Lung (tissue), 12 donors: ENCODE results near the gene ANXA11. TPM values are rescaled to one million over a fixed set of nuclear protein-coding genes. Genes with fewer than 3 reads are reported as not detected.
"Not testable (repeated sequence)": the region's sequence is repeated elsewhere in the genome, so short reads cannot be mapped to it uniquely, and the experiment has no call there.

Experiments used
- ATAC-seq: fragments of 200-7000 bp; cut with Tn5 transposase; one replicate; pipeline ENCODE4 v1.9.1; 2020; ENCODE audit warnings: moderate number of reproducible peaks; ENCODE audit not compliant: insufficient read depth, low FRiP score
- DNase-seq, 3 donors: peaks; one replicate each; pipeline ENCODE4 v3.0.0-alpha.2; 2013 to 2017
- H3K27ac ChIP-seq, 2 donors: one replicate each; pipeline ENCODE4 v1.5.1; 2013; ENCODE audit warnings: mild to moderate bottlenecking in 2 of 2, moderate library complexity in 2 of 2, control low read depth in 1 of 2, inconsistent platforms in 1 of 2, low read depth in 1 of 2, low read length in 1 of 2
- H3K27me3 ChIP-seq, 3 donors: one replicate each; pipeline ENCODE4 v1.5.1; 2013; ENCODE audit warnings: low read length in 2 of 3; ENCODE audit not compliant: control insufficient read depth in 3 of 3, insufficient read depth in 3 of 3
- H3K36me3 ChIP-seq, 4 donors: one replicate each; pipeline ENCODE4 v1.5.1; 2013; ENCODE audit warnings: low read length in 4 of 4, mild to moderate bottlenecking in 1 of 4, moderate library complexity in 1 of 4; ENCODE audit not compliant: control insufficient read depth in 4 of 4, insufficient read depth in 4 of 4
- H3K4me1 ChIP-seq, 5 donors: one replicate each; pipeline ENCODE4 v1.5.1; 2013; ENCODE audit warnings: low read length in 5 of 5, mild to moderate bottlenecking in 2 of 5, moderate library complexity in 1 of 5; ENCODE audit not compliant: control insufficient read depth in 5 of 5, insufficient read depth in 5 of 5
- H3K4me3 ChIP-seq: one replicate; pipeline ENCODE4 v1.5.1; 2013; ENCODE audit warnings: mild to moderate bottlenecking, control low read depth, moderate library complexity
- H3K9ac ChIP-seq, 2 donors: one replicate each; pipeline ENCODE4 v1.5.1; 2013; ENCODE audit warnings: low read length in 2 of 2, control low read depth in 1 of 2; ENCODE audit not compliant: insufficient read depth in 1 of 2
- H3K9me3 ChIP-seq, 4 donors: one replicate each; pipeline ENCODE4 v1.5.1; 2013; ENCODE audit warnings: low read length in 3 of 4, mild to moderate bottlenecking in 1 of 4, moderate library complexity in 1 of 4; ENCODE audit not compliant: control insufficient read depth in 4 of 4, insufficient read depth in 3 of 4
- WGBS, 2 donors: extraction: QIAGEN DNeasy Blood & Tissue Kit; methylation state at CpG; one replicate each; pipeline ENCODE4 v1.1.7; 2013; 5-methylcytosine and 5-hydroxymethylcytosine counted together
- polyA plus RNA-seq, 2 donors: library from polyadenylated mRNA; stranded (reverse); fragments of 200-250 nt; gene quantifications; one replicate each; pipeline ENCODE4 v1.2.1, GENCODE V29; 2013
- total RNA-seq, 2 donors: library from RNA; depleted of rRNA in 1 of 2; stranded (reverse); fragments of >200 nt in 1 of 2; gene quantifications; one replicate each; pipeline ENCODE4 v1.2.1, GENCODE V29; 2014 to 2021
- TF ChIP-seq, protein P1 (sequence below): IDR thresholded peaks from 2 replicates; pipeline ENCODE4 v1.5.1; 2012; ENCODE audit warnings: mild to moderate bottlenecking; ENCODE audit errors: control extremely low read depth, extremely low read depth
- donor health status: control.
- donor health status: control.
- donor health status: Bipolar disorder and iron deficiency.
- donor health status: healthy.
- donor health status: DM: yes; HTN: yes; CAD: no.

The ANXA11 gene
- total and polyA plus RNA-seq, 4 donors: 97.7 to 404 (median 209) TPM

DNA sequence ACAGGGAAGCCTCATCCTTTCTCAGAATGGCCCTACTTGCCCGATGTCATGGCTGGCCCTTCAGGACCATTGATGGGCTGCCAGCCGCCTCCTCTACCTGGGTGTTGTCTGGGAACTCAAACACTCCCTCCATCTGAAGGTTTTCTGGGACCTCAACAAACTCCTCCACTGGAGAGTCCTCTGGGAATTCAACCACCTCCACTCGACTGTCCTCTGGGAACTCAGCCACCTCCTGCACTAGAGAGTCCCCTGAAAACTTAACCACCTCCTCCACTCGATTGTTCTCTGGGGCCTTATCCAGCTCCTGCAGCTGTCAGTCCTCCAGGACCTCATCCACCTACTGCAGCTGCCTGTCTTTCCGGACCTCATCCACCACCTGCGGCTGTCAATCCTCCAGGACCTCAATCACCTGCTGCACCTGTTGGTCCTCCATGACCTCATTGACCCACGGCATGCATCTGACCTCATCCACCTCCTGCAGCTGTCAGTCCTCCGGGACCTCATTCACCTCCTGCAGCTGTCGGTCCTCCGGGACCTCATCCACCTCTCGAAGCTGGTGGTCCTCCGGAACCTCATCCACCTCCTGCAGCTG, 47.1 kb upstream of the ANXA11 start:
- TF ChIP-seq, protein P1, sequence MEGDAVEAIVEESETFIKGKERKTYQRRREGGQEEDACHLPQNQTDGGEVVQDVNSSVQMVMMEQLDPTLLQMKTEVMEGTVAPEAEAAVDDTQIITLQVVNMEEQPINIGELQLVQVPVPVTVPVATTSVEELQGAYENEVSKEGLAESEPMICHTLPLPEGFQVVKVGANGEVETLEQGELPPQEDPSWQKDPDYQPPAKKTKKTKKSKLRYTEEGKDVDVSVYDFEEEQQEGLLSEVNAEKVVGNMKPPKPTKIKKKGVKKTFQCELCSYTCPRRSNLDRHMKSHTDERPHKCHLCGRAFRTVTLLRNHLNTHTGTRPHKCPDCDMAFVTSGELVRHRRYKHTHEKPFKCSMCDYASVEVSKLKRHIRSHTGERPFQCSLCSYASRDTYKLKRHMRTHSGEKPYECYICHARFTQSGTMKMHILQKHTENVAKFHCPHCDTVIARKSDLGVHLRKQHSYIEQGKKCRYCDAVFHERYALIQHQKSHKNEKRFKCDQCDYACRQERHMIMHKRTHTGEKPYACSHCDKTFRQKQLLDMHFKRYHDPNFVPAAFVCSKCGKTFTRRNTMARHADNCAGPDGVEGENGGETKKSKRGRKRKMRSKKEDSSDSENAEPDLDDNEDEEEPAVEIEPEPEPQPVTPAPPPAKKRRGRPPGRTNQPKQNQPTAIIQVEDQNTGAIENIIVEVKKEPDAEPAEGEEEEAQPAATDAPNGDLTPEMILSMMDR: no peak
- H3K4me1 ChIP-seq: peaks cover 0 to 4% (median 0%) of the 10 kb centered on the region in 5 donors
- DNase-seq: no peak
- 81 to 88% methylated on average over 12 of the region's 12 CpGs for WGBS, 2 donors
- no peaks in the 10 kb centered on the region for H3K36me3 ChIP-seq
- H3K9me3 ChIP-seq: no peaks in the 10 kb centered on the region
- no peak overlapping the region for H3K27ac ChIP-seq
- no peak for ATAC-seq
- H3K4me3 ChIP-seq: no peak overlapping the region
- no peaks in the 10 kb centered on the region for H3K27me3 ChIP-seq
- no peak overlapping the region for H3K9ac ChIP-seq

DNA sequence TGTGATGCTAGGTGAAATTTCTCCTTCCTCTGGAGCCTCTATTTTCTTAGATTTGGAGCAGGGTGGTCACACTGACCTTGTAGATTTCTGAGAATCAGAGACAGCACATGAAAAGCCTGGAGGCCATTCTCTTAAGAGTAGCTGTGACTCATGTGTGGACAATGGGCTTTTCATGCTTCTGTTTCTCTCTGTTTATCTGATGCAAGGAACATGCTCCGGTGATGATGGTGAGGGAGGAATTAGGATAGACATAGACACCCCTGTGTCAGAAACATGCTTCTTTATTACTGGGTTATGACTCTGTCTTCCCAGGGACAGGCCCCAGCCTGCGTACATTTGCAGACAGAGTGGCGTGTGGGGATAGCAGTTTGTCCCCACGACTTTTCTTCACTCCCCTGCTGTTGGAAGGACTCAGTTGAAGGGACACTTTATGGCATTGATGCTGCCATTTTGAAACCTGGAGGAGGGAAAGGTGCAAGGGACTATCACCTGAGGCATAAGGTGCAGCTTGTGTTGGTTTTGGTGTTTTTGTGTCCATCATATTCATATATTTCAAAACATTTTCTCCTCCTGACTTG, 46.5 kb upstream of the ANXA11 start:
- not testable (repeated sequence) for H3K27ac ChIP-seq, H3K4me3 ChIP-seq, H3K9ac ChIP-seq, H3K36me3 ChIP-seq, H3K27me3 ChIP-seq, DNase-seq, H3K4me1 ChIP-seq, H3K9me3 ChIP-seq, ATAC-seq
- 89 to 96% methylated on average over 3 of the region's 4 CpGs for WGBS, 2 donors

DNA sequence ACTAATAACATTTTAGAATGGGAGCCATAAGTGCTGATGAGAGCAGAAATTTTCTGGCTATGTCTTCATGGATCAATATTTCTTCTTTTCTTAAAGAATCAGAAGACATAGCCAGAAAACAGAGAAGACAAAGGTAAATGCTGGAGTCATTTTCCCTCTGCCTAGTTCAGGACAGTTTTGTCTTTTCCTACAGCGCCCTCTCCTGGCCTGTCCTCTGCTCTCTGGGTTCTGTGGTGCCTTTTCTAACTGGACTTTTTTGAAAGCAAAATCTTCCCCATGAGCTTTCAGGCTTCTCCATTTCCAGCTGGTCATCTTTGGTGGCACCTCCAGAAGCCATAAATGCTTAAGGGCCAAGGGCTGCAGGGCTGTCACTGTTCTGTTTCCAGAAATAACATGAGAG, 45.1 kb upstream of the ANXA11 start:
- H3K4me1 ChIP-seq, H3K4me3 ChIP-seq, H3K27me3 ChIP-seq, H3K9ac ChIP-seq, DNase-seq, H3K9me3 ChIP-seq, ATAC-seq, H3K27ac ChIP-seq, H3K36me3 ChIP-seq: not testable (repeated sequence)
- WGBS, 2 donors: no CpG with 5 or more reads among the region's 1 CpG

DNA sequence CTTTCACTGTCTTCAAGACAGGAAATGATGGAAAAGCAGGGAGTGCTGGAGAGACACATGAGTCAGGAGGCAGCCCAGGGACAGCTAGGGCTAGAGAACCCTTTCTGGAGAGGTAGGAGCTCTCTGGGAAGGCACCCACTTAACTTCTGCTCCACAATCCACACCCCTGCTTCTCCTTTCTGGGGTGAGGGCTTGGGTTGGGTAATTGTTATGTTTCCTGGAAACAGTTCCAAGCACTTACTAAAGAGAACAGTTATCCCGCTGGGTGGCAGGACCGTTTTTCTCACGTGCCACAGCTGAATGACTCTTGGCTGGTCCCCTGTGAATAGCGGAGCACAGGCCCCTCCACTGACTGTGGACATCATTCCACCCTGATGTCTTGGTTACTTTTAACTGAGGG, 44.6 kb upstream of the ANXA11 start:
- not testable (repeated sequence) for H3K4me1 ChIP-seq, H3K27ac ChIP-seq, DNase-seq, H3K36me3 ChIP-seq, ATAC-seq, H3K9ac ChIP-seq, H3K4me3 ChIP-seq, H3K9me3 ChIP-seq, H3K27me3 ChIP-seq
- WGBS, 2 donors: 17 to 31% methylated on average over 3 of the region's 4 CpGs

DNA sequence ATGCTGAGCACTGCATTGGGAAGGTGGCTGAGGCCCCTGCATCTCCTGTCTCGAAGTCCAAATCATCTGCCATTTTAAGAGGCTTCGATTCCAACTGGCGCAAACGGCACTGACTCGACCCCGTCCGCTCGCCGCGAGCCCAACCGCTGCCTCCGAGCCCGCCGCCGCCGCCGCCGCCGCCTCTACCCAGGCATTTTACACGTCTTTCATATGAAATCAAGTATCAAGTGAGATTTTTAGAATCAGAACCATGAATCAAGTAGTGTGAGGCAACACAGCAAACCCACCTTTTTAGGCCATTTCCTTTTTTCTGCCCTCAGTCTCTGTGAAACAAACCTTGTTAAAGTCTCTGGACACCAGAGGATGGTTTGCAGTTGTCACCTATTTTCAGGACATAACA, 42.3 kb upstream of the ANXA11 start:
- not testable (repeated sequence) for DNase-seq, H3K9ac ChIP-seq

DNA sequence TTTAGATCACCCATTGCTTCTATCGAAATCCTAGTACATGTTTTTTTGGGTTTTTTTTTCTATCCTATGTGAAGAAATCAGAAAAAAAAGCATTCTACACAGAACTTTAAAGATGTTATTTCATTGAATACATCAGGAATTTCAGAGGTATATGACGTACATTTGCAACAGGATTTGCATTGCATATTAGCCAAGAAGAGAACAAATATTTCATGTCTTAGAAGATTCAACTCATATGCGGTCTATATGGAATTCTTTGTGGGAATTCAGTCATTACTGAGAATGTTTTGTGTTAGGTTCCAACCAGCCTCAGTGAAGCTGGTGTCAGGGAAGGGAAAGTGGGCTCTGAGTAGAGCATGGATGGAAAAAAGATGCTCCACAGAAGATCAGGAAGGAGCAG, 39.0 kb upstream of the ANXA11 start:
- WGBS, 2 donors: 86 to 95% methylated on average over 3 of the region's 3 CpGs
- H3K4me1 ChIP-seq: not testable (repeated sequence)

More for the DNA sequence above, 42.3 kb upstream of the ANXA11 start:
- not testable (repeated sequence) for H3K36me3 ChIP-seq, H3K4me1 ChIP-seq, ATAC-seq, H3K27me3 ChIP-seq, H3K4me3 ChIP-seq, H3K27ac ChIP-seq, H3K9me3 ChIP-seq
- 96 to 97% methylated on average over 17 of the region's 20 CpGs for WGBS, 2 donors

DNA sequence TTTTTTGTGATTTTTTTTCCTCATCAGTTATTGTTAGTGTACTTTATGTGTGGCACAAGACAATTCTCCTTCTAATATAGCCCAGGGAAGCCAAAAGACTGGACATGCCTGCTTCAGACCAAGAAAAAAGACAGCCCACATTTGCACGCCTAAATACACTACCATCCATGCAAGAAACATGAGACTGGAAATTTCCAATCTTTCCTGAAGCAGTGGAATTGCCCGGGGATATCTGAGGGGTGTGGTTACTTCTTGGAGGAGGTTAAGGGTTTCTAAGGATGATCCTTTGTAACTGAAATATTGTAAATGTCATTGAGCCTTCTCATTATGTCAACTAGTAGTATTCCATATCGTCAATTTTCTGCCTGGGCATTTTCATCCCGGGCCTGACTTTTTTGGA, 37.0 kb upstream of the ANXA11 start:
- not testable (repeated sequence) for H3K4me1 ChIP-seq, H3K36me3 ChIP-seq, H3K9me3 ChIP-seq, H3K27ac ChIP-seq, ATAC-seq, H3K4me3 ChIP-seq, H3K9ac ChIP-seq, DNase-seq, H3K27me3 ChIP-seq
- 63% methylated on average over 2 of the region's 4 CpGs; no CpG with 5 or more reads in 1 of the 2 donors for WGBS, 2 donors

More for the DNA sequence above, 39.0 kb upstream of the ANXA11 start:
- not testable (repeated sequence) for ATAC-seq, H3K9me3 ChIP-seq, H3K9ac ChIP-seq, H3K27ac ChIP-seq, DNase-seq, H3K4me3 ChIP-seq, H3K27me3 ChIP-seq, H3K36me3 ChIP-seq
